ENCODE results near the gene C10orf90. TPM values are rescaled to one million over a fixed set of nuclear protein-coding genes. Genes with fewer than 3 reads are reported as not detected.

The C10orf90 gene
- total and polyA plus RNA-seq, 4 donors, result 1.7 to 3.4 (median 3.2) TPM

GRCh38 chr10:126675656-126676438 lies 5.4 kb upstream of the C10orf90 start:
- Histone ChIP-seq H3K27ac (ENCODE audit: low read depth, low read length) (no peak overlapping the region), H3K27me3 (ENCODE audit: control insufficient read depth, insufficient read depth, low read length) (no peaks in the 10 kb centered on the region)
- 83% methylated on average over 1 of the region's 7 CpGs for WGBS (ENCODE audit: insufficient coverage)

GRCh38 chr10:126674741-126675515 lies 4.4 kb upstream of the C10orf90 start:
- DNase-seq (ENCODE audit: low read depth in 4 of 6, low spot score in 6 of 6), result no peak
- H3K4me3 ChIP-seq (ENCODE audit: low read depth, low read length), result no peak overlapping the region
- 61% methylated on average over 4 of the region's 6 CpGs for WGBS (ENCODE audit: insufficient coverage)
- H3K27ac ChIP-seq (ENCODE audit: low read depth, low read length), result no peak overlapping the region
- H3K36me3 ChIP-seq (ENCODE audit: control insufficient read depth, insufficient read depth, low read length), result no peaks in the 10 kb centered on the region
- peaks cover 14% of the 10 kb centered on the region for H3K4me1 ChIP-seq (ENCODE audit: control insufficient read depth, insufficient read depth, low read length)
- no peaks in the 10 kb centered on the region for H3K27me3 ChIP-seq (ENCODE audit: control insufficient read depth, insufficient read depth, low read length)
- no peaks in the 10 kb centered on the region for H3K9me3 ChIP-seq (ENCODE audit: control insufficient read depth, insufficient read depth, low read length)

More at GRCh38 chr10:126675656-126676438, 5.4 kb upstream of the C10orf90 start:
- peaks cover 10% of the 10 kb centered on the region for H3K4me1 ChIP-seq (ENCODE audit: control insufficient read depth, insufficient read depth, low read length)
- no peak overlapping the region for H3K4me3 ChIP-seq (ENCODE audit: low read depth, low read length)
- DNase-seq (ENCODE audit: low read depth in 4 of 6, low spot score in 6 of 6), result peak in 1 of 6 donors; percentile 23
- H3K9me3 ChIP-seq (ENCODE audit: control insufficient read depth, insufficient read depth, low read length), result no peaks in the 10 kb centered on the region
- no peaks in the 10 kb centered on the region for H3K36me3 ChIP-seq (ENCODE audit: control insufficient read depth, insufficient read depth, low read length)

GRCh38 chr10:126673565-126673964 lies 3.1 kb upstream of the C10orf90 start:
- H3K4me1 ChIP-seq (ENCODE audit: control insufficient read depth, insufficient read depth, low read length), result peaks cover 14% of the 10 kb centered on the region
- no peak for DNase-seq (ENCODE audit: low read depth in 4 of 6, low spot score in 6 of 6)
- WGBS (ENCODE audit: insufficient coverage), result 63% methylated on average over 2 of the region's 3 CpGs
- H3K4me3 ChIP-seq (ENCODE audit: low read depth, low read length), result no peak overlapping the region
- no peaks in the 10 kb centered on the region for H3K36me3 ChIP-seq (ENCODE audit: control insufficient read depth, insufficient read depth, low read length)
- H3K27ac ChIP-seq (ENCODE audit: low read depth, low read length), result no peak overlapping the region
- no peaks in the 10 kb centered on the region for H3K9me3 ChIP-seq (ENCODE audit: control insufficient read depth, insufficient read depth, low read length)
- H3K27me3 ChIP-seq (ENCODE audit: control insufficient read depth, insufficient read depth, low read length), result no peaks in the 10 kb centered on the region

GRCh38 chr10:126671402-126671975 lies 996 bp upstream of the C10orf90 start:
- H3K4me3 ChIP-seq (ENCODE audit: low read depth, low read length), result no peak overlapping the region
- DNase-seq (ENCODE audit: low read depth in 4 of 6, low spot score in 6 of 6), result no peak
- WGBS (ENCODE audit: insufficient coverage), result 100% methylated on average over 2 of the region's 3 CpGs

GRCh38 chr10:126670895-126671261 lies 385 bp upstream of the C10orf90 start:
- H3K36me3 ChIP-seq (ENCODE audit: control insufficient read depth, insufficient read depth, low read length), result no peaks in the 10 kb centered on the region
- no peaks in the 10 kb centered on the region for H3K9me3 ChIP-seq (ENCODE audit: control insufficient read depth, insufficient read depth, low read length)
- peak overlapping the region; percentile 43 for H3K27ac ChIP-seq (ENCODE audit: low read depth, low read length)
- H3K4me1 ChIP-seq (ENCODE audit: control insufficient read depth, insufficient read depth, low read length), result peaks cover 14% of the 10 kb centered on the region
- H3K4me3 ChIP-seq (ENCODE audit: low read depth, low read length), result no peak overlapping the region
- WGBS (ENCODE audit: insufficient coverage), result 26% methylated on average over 3 of the region's 7 CpGs
- no peaks in the 10 kb centered on the region for H3K27me3 ChIP-seq (ENCODE audit: control insufficient read depth, insufficient read depth, low read length)
- peak in 3 of 6 donors; percentile 31 to 69 (median 60) for DNase-seq (ENCODE audit: low read depth in 4 of 6, low spot score in 6 of 6)

More at GRCh38 chr10:126671402-126671975, 996 bp upstream of the C10orf90 start:
- no peaks in the 10 kb centered on the region for H3K9me3 ChIP-seq (ENCODE audit: control insufficient read depth, insufficient read depth, low read length)
- peak overlapping the region; percentile 43 for H3K27ac ChIP-seq (ENCODE audit: low read depth, low read length)
- no peaks in the 10 kb centered on the region for H3K27me3 ChIP-seq (ENCODE audit: control insufficient read depth, insufficient read depth, low read length)
- H3K4me1 ChIP-seq (ENCODE audit: control insufficient read depth, insufficient read depth, low read length), result peaks cover 14% of the 10 kb centered on the region
- no peaks in the 10 kb centered on the region for H3K36me3 ChIP-seq (ENCODE audit: control insufficient read depth, insufficient read depth, low read length)

GRCh38 chr10:126669168-126669567 lies 1.3 kb downstream of the C10orf90 start:
- Histone ChIP-seq H3K9me3 (ENCODE audit: control insufficient read depth, insufficient read depth, low read length) (no peaks in the 10 kb centered on the region), H3K27ac (ENCODE audit: low read depth, low read length) (no peak overlapping the region), H3K36me3 (ENCODE audit: control insufficient read depth, insufficient read depth, low read length) (no peaks in the 10 kb centered on the region), H3K4me1 (ENCODE audit: control insufficient read depth, insufficient read depth, low read length) (peaks cover 14% of the 10 kb centered on the region), H3K27me3 (ENCODE audit: control insufficient read depth, insufficient read depth, low read length) (no peaks in the 10 kb centered on the region), H3K4me3 (ENCODE audit: low read depth, low read length) (no peak overlapping the region)
- whole genome bisulfite sequencing (ENCODE audit: insufficient coverage), result no CpG with 5 or more reads among the region's 3 CpGs
- peak in 1 of 6 donors; percentile 62 for DNase-seq (ENCODE audit: low read depth in 4 of 6, low spot score in 6 of 6)

GRCh38 chr10:126668505-126668904 lies 2.0 kb downstream of the C10orf90 start:
- H3K36me3 ChIP-seq (ENCODE audit: control insufficient read depth, insufficient read depth, low read length), result no peaks in the 10 kb centered on the region
- H3K4me3 ChIP-seq (ENCODE audit: low read depth, low read length), result no peak overlapping the region
- H3K4me1 ChIP-seq (ENCODE audit: control insufficient read depth, insufficient read depth, low read length), result peaks cover 13% of the 10 kb centered on the region
- 95% methylated on average over 4 of the region's 4 CpGs for WGBS (ENCODE audit: insufficient coverage)
- H3K9me3 ChIP-seq (ENCODE audit: control insufficient read depth, insufficient read depth, low read length), result no peaks in the 10 kb centered on the region
- no peak for DNase-seq (ENCODE audit: low read depth in 4 of 6, low spot score in 6 of 6)
- no peak overlapping the region for H3K27ac ChIP-seq (ENCODE audit: low read depth, low read length)
- no peaks in the 10 kb centered on the region for H3K27me3 ChIP-seq (ENCODE audit: control insufficient read depth, insufficient read depth, low read length)

GRCh38 chr10:126667568-126667967 lies 2.9 kb downstream of the C10orf90 start:
- Histone ChIP-seq H3K27me3 (ENCODE audit: control insufficient read depth, insufficient read depth, low read length) (no peaks in the 10 kb centered on the region), H3K36me3 (ENCODE audit: control insufficient read depth, insufficient read depth, low read length) (no peaks in the 10 kb centered on the region), H3K4me1 (ENCODE audit: control insufficient read depth, insufficient read depth, low read length) (peaks cover 10% of the 10 kb centered on the region), H3K27ac (ENCODE audit: low read depth, low read length) (no peak overlapping the region), H3K4me3 (ENCODE audit: low read depth, low read length) (no peak overlapping the region), H3K9me3 (ENCODE audit: control insufficient read depth, insufficient read depth, low read length) (no peaks in the 10 kb centered on the region)
- WGBS (ENCODE audit: insufficient coverage), result 100% methylated on average over 1 of the region's 3 CpGs
- DNase-seq (ENCODE audit: low read depth in 4 of 6, low spot score in 6 of 6), result no peak

- WGBS (ENCODE audit: insufficient coverage), result no CpG with 5 or more reads among the region's 4 CpGs
- H3K27me3 ChIP-seq (ENCODE audit: control insufficient read depth, insufficient read depth, low read length), result no peaks in the 10 kb centered on the region
- no peaks in the 10 kb centered on the region for H3K9me3 ChIP-seq (ENCODE audit: control insufficient read depth, insufficient read depth, low read length)
- H3K4me1 ChIP-seq (ENCODE audit: control insufficient read depth, insufficient read depth, low read length), result peaks cover under 1% of the 10 kb centered on the region
- H3K4me3 ChIP-seq (ENCODE audit: low read depth, low read length), result no peak overlapping the region
- H3K27ac ChIP-seq (ENCODE audit: low read depth, low read length), result no peak overlapping the region
- DNase-seq (ENCODE audit: low read depth in 4 of 6, low spot score in 6 of 6), result no peak
- no peaks in the 10 kb centered on the region for H3K36me3 ChIP-seq (ENCODE audit: control insufficient read depth, insufficient read depth, low read length)
These were observed 5.3 kb downstream of the C10orf90 start for GRCh38 chr10:126665207-126665606.
